Activated T-cell treated with anti-CD3 and anti-CD28 coated beads, Interleukin-2, amount 50 U/mL, for 4 hours (primary cell): ENCODE results near the gene TECTB. TPM values are rescaled to one million over a fixed set of nuclear protein-coding genes. Genes with fewer than 3 reads are reported as not detected.

ENCODE experiments used
- ATAC-seq, 2 donors: fragments of 200-7000 bp; cut with Tn5 transposase; one replicate each; pipeline ENCODE4 v1.10.0; 2021
- DNase-seq: peaks from one replicate; pipeline ENCODE4 v3.0.0-alpha.2; 2020
- H3K27me3 Mint-ChIP-seq: one replicate; pipeline ENCODE4 v1.8.0; 2021; ENCODE audit warnings: low read depth, mixed read lengths
- H3K36me3 Mint-ChIP-seq: one replicate; pipeline ENCODE4 v1.8.0; 2022; ENCODE audit warnings: mixed read lengths; ENCODE audit not compliant: insufficient read depth
- H3K4me1 Mint-ChIP-seq: one replicate; pipeline ENCODE4 v1.8.0; 2021; ENCODE audit warnings: low read depth, mixed read lengths
- H3K4me3 Mint-ChIP-seq: one replicate; pipeline ENCODE4 v1.8.0; 2021; ENCODE audit warnings: mild to moderate bottlenecking, moderate library complexity, mixed read lengths
- H3K9me3 Mint-ChIP-seq: one replicate; pipeline ENCODE4 v1.8.0; 2021; ENCODE audit warnings: mixed read lengths
- total RNA-seq, 3 donors: library from RNA; stranded (reverse); gene quantifications; one replicate each; pipeline ENCODE4 v1.2.1, GENCODE V29; 2021

TECTB gene
- total RNA-seq, 3 donors from 2014 or later: not detected

DNA sequence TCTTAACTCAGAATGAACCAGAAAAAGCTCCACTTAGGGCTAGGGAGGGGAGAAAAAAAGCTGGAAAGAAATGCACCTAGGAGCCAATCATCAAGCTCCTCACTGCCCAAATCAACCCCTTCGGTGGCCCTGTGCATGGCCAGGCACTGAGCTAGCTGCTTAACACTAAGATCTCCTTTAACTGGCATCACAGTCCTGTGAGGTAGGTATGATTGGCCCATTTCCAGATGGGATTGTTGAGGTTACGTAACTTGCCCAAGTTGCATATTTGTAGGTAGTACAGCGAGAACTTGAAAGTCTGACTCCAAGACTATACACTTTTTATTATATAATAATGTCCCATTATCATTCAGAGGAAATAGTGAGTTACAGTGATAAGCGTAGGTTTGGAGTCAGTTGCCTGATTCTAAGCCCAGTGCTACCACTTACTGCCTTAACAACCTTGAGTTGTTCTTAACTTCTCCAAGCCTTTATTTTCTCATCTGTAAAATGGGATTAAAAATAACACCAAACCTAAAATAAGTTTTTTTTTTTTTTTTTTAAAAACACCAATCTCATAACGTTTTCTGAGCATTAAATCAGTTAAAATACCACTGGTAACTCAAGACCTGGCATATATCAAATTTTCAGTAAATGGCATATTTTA lies 53.5 kb downstream of the TECTB start:
- DNase-seq (no peak), ATAC-seq (no peak)
- H3K9me3 Mint-ChIP-seq: no peaks in the 10 kb centered on the region
- H3K36me3 Mint-ChIP-seq: no peaks in the 10 kb centered on the region
- H3K4me3 Mint-ChIP-seq: no peak overlapping the region
- H3K4me1 Mint-ChIP-seq: no peaks in the 10 kb centered on the region
- no peaks in the 10 kb centered on the region for H3K27me3 Mint-ChIP-seq

DNA sequence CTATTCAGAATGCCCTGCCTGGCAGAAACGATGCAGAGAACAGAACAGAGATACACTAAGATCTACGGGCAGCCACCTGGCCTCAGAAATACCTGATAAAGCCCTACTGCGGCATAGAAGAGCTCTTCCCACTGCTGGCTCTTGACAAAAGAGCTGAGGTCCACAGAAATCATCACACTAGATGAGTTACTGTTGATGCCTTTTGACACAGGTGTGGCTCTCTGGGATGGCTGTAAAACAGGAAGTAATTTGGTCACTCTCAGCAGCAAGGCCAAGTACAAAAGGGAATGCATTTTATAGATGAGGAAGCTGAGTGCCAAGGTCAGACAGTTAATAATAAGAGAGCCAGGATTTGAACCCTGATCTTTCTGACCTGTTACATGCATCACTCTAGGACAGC lies 55.8 kb downstream of the TECTB start:
- Mint-ChIP-seq H3K9me3 (no peaks in the 10 kb centered on the region), H3K27me3 (no peaks in the 10 kb centered on the region), H3K4me3 (no peak overlapping the region), H3K4me1 (no peaks in the 10 kb centered on the region), H3K36me3 (no peaks in the 10 kb centered on the region)
- DNase-seq: no peak
- ATAC-seq: no peak

DNA sequence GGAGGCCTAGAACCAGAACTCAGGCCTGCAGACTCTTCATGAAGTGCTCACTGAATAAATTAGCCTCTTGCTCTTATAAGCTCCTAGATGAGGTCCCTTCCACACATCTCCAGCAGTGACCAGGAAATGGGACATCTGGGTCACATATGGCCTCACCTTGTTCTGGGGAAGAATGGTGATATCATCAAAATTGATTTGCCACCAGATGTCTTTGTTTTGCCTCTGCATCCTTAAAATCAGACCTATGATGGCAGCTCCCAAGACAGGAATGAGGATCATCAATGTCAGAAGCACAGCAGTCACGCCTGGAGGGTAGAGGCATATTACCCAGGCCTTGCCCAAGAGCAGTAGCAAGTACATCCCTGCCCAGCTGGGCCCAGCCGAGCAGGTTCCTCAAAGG lies 57.4 kb downstream of the TECTB start:
- Mint-ChIP-seq H3K4me1 (no peaks in the 10 kb centered on the region), H3K4me3 (no peak overlapping the region), H3K9me3 (no peaks in the 10 kb centered on the region), H3K27me3 (no peaks in the 10 kb centered on the region), H3K36me3 (no peaks in the 10 kb centered on the region)
- ATAC-seq: no peak
- no peak for DNase-seq

DNA sequence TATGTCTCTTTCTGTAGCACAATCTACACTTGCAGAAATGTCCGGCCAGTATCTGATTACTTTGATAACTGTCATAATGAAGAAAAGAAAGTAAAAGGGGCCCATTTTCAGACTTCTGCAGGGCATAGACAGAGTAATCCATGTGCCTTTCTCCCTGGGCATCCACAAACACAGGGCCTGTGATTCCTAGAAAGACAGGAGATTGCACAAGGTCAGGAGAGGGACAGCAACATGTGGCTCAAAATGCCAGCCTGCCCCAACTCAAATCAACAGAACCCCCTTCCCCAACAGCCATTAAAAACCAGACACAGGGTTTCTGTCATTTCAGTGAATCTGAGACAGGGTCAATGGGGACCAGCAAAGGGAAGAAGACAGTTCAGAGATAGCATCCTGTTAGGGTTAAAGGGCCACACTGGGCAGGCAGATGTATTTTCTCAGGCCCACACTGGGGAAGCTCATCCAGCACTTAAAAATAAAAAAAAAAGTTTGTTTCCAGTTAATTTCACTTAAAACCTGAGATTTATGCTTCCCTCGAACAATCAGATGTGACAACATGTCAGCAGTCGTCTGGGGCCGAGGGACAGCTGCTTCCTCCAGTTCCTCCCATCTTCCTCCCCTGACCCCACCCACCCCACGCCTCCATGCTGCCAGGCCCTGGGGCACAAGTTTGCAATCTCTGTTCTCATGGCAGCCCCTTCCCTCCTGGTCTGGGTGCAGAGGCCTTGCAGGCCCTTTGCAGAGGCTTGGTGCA lies 60.0 kb downstream of the TECTB start:
- Mint-ChIP-seq H3K4me1 (no peaks in the 10 kb centered on the region), H3K27me3 (no peaks in the 10 kb centered on the region), H3K36me3 (no peaks in the 10 kb centered on the region), H3K9me3 (no peaks in the 10 kb centered on the region), H3K4me3 (no peak overlapping the region)
- no peak for ATAC-seq
- no peak for DNase-seq

DNA sequence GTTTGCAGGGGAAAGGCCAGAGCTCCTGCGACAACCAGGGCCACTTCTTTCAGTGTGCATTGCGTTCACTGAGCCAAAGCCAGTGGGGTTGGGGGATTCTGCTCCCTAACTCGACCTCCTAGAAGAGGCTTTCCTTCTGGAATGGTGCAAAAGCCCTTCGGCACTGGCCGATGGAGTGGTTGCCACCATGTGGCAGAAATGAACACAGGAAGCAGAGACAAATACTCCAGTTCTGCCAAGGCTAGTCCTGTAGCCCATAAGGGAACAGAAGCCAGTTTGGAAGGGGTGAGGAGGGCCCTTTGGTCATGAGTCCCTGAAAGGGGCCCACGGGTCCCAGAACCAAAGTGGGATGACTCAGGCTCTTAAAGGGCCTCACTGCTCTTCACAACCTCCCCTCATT lies 61.1 kb downstream of the TECTB start:
- no peaks in the 10 kb centered on the region for H3K27me3 Mint-ChIP-seq
- ATAC-seq: no peak
- H3K4me1 Mint-ChIP-seq: no peaks in the 10 kb centered on the region
- H3K4me3 Mint-ChIP-seq: no peak overlapping the region
- no peaks in the 10 kb centered on the region for H3K36me3 Mint-ChIP-seq
- DNase-seq: no peak
- no peaks in the 10 kb centered on the region for H3K9me3 Mint-ChIP-seq

DNA sequence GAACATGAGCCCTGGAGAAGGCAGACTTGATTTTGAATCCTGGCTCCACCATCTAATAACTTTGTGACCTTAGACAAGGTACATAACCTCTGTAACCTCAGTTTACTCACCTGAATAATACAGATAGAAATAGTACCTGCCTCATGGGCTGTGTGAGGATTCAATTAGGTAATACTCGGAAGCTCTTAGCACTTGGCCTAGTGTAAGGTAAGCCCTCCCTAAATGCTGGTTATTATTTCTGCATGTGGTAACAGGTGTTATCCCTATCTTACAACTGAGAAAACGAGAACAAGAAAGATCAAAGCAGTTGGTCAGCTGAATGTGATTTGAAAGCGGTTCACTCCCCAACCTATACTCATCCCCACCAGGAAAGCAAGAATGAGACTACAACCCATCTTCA lies 62.0 kb downstream of the TECTB start:
- Mint-ChIP-seq H3K9me3 (no peaks in the 10 kb centered on the region), H3K4me3 (no peak overlapping the region), H3K27me3 (no peaks in the 10 kb centered on the region), H3K36me3 (no peaks in the 10 kb centered on the region), H3K4me1 (no peaks in the 10 kb centered on the region)
- no peak for ATAC-seq
- DNase-seq: no peak

DNA sequence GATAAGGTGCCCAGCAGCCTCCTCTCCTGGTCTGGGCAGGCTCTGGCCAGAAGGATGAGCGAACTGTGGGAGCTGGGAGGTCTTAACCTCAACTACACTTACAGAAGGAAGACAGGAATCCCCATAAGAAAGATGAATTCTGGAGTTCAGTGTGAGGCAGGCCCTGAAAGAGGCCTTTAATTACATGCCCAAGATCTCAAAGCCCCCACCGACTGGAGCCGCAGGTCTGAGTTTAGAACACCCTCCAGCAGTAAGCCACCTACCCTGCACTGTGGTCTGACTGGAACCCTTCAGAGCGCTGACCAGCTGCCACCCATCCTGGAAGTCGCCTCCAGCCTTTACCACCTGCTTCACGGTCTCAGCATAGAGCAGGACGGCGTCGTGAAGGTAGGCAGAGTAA lies 62.5 kb downstream of the TECTB start:
- DNase-seq (no peak), ATAC-seq (no peak)
- no peaks in the 10 kb centered on the region for H3K9me3 Mint-ChIP-seq
- no peaks in the 10 kb centered on the region for H3K4me1 Mint-ChIP-seq
- H3K27me3 Mint-ChIP-seq: no peaks in the 10 kb centered on the region
- H3K36me3 Mint-ChIP-seq: no peaks in the 10 kb centered on the region
- no peak overlapping the region for H3K4me3 Mint-ChIP-seq

DNA sequence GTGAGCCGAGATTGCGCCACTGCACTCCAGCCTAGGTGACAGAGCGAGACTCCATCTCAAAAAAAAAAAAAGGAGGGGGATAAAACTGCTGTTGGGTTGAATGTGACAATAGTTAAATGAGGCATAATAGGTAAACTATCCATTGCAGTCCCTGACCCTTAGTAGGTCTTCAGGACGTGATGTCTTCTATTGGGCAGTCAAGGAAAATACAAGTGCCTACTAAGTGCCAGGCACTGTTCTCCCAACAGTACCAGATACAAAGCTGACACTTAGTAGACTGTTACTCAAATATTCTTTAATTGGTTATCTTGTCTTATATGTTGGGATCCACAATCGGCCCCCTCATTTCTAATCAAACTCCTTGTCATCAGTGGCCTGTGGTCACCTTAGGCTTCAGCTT lies 63.6 kb downstream of the TECTB start:
- Mint-ChIP-seq H3K9me3 (no peaks in the 10 kb centered on the region), H3K4me1 (no peaks in the 10 kb centered on the region), H3K4me3 (no peak overlapping the region), H3K27me3 (no peaks in the 10 kb centered on the region), H3K36me3 (no peaks in the 10 kb centered on the region)
- DNase-seq (no peak), ATAC-seq (no peak)

DNA sequence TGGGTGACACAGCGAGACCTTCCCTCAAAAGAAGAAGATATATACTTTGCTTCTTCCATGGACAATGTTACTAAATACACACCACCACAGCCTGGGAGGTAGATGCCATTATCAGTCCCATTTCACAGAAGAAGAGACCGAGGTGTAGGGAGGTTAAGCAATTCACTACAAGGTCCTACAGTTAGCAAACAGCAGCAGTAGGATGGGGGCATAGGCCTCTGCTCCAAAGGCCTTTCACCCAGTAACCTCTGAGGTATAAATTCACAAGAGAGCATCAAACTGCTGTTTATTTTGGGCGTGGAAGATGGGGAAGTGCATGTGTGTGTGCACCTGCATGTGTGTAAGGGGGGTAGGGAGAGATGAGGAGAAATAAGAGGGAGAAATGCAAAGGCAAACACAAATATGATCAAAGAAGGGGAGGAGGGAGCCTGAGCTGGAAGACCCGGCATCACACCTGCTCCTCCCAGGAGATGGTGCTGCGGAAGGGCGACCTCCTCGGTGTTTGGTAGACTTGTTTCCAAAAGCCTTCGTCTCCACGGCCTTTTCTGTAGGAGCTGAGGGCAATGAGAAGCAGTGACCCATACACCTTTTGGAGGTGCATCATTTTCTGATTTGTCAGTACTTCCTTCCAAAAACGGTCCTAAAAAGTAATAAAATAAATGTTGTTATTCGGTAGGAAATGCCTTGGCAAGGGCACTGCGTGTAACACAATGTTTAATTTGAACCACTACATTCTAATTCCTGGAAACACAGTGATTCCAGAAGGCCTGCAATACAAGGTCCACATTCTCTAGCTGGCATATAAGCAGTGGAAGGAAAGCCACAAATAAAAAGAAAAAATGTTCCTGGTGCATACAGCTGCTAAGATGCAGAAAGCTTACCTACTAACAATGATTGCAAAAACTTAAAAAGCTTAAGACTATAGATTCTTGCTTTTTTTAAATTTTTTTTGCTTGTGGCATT lies 64.8 kb downstream of the TECTB start:
- Mint-ChIP-seq H3K4me3 (no peak overlapping the region), H3K9me3 (no peaks in the 10 kb centered on the region), H3K27me3 (no peaks in the 10 kb centered on the region), H3K4me1 (no peaks in the 10 kb centered on the region), H3K36me3 (no peaks in the 10 kb centered on the region)
- ATAC-seq (no peak), DNase-seq (no peak)

DNA sequence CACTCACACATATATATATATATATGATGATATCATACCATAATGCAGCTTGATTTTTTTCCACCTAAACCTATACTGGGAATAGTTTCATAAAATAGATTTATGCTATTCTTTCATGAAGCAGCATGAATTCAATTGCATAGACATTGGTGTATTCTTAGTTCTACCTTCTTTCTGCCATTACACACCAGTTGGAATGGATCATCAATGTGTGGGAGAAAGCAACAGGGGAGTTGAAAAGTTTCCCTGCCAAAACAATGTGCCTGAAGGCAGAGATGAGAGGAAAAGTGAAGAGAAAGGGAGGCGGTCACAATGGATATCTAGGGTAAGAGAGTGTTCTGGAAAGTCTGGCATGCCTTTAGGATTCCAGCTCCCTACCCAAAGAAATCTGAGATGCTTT lies 65.6 kb downstream of the TECTB start:
- no peaks in the 10 kb centered on the region for H3K9me3 Mint-ChIP-seq
- H3K4me1 Mint-ChIP-seq: no peaks in the 10 kb centered on the region
- no peaks in the 10 kb centered on the region for H3K27me3 Mint-ChIP-seq

DNA sequence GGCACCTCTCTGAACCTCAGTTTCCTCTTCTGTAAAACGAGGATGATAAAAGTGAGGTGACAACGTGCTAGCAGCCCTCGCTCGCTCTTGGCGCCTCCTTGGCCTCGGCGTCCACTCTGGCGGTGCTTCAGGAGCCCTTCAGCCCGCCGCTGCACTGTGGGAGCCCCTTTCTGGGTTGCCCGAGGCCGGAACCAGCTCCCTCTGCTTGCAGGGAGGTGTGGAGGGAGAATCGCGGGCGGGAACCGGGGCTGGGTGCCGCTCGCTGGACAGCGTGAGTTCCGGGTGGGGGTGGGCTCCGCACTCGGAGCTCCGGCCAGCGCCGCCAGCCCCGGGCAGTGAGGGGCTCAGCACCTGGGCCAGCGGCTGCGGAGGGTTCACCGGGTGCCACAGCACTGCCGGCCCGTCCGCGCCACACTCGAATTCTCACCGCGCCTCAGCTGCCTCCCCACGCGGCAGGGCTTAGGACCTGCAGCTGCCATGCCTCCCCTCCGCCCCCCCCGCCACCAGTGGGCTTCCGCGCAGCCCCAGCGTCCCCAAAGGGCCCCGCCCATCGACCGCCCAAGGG lies 66.4 kb downstream of the TECTB start:
- Mint-ChIP-seq H3K4me3 (no peak overlapping the region), H3K9me3 (no peaks in the 10 kb centered on the region), H3K36me3 (no peaks in the 10 kb centered on the region)

More for the DNA sequence above, 65.6 kb downstream of the TECTB start:
- Mint-ChIP-seq H3K4me3 (no peak overlapping the region), H3K36me3 (no peaks in the 10 kb centered on the region)
- DNase-seq: no peak
- ATAC-seq: no peak

DNA sequence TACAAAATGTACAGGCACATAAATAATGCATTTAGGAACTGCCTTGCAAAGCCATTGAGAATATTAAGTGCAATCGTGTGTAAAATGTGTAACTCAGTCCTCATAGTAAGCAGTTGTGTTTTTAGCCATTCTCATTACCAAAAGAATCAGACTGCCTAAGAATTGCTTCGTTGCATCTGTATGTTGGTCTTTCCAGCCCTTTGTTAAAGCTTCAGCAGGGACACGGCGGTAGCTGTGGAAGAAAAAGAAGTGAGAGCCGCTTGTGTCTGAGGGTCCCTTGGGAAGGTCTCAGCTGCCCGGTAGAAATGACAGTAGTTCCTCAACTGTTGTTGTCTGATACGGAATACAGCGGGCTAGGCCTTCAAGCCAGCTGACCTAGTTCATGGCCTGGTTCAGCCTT lies 67.9 kb downstream of the TECTB start:
- Mint-ChIP-seq H3K9me3 (no peaks in the 10 kb centered on the region), H3K4me3 (no peak overlapping the region), H3K36me3 (no peaks in the 10 kb centered on the region), H3K27me3 (no peaks in the 10 kb centered on the region), H3K4me1 (no peaks in the 10 kb centered on the region)
- ATAC-seq: no peak
- no peak for DNase-seq

More for the DNA sequence above, 66.4 kb downstream of the TECTB start:
- ATAC-seq (no peak), DNase-seq (no peak)
- no peaks in the 10 kb centered on the region for H3K4me1 Mint-ChIP-seq
- no peaks in the 10 kb centered on the region for H3K27me3 Mint-ChIP-seq

DNA sequence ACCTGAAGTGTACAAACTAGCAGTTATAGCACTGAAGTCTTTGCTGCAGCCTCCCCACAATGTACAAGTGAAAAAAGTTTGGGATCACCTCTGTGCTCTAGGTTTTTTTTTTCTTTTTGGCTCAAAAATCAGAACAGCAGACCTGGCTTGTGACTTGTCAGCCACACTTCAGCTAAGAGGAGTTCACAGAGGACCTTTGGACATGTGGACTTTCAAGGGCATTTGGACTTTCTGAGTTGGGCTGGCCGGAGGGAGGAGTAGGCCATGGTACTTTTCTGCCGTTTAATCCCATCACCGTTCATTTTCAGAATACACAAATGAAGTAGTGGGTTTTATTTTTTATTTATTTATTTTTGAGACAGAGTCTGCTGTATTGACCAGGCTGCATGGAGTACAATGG lies 68.8 kb downstream of the TECTB start:
- Mint-ChIP-seq H3K27me3 (no peaks in the 10 kb centered on the region), H3K9me3 (no peaks in the 10 kb centered on the region), H3K36me3 (no peaks in the 10 kb centered on the region), H3K4me1 (no peaks in the 10 kb centered on the region), H3K4me3 (no peak overlapping the region)
- ATAC-seq (no peak), DNase-seq (no peak)

DNA sequence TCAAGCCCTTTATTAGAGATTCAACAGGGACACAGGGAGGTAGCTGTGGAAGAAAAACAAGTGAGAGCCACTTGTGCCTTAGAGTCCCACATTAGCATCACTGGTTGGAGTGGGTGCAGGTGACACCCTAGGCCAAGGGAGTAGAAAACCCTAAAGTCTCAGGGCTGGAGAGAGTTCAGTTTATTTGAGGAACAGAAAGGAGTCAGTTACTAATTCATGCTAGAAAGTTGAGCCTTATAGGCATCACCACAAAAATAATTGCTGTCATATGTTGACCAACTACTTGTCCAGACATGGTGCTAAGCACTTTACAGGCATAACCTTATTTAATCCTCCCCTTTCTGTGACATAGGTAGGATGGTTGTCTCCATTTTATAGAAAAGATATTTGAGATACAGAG lies 69.8 kb downstream of the TECTB start:
- ATAC-seq: no peak
- H3K4me1 Mint-ChIP-seq: no peaks in the 10 kb centered on the region
- DNase-seq: no peak
- no peak overlapping the region for H3K4me3 Mint-ChIP-seq
- no peaks in the 10 kb centered on the region for H3K9me3 Mint-ChIP-seq
- no peaks in the 10 kb centered on the region for H3K27me3 Mint-ChIP-seq
- H3K36me3 Mint-ChIP-seq: no peaks in the 10 kb centered on the region
